KMS-11 (cell line): ENCODE data around the gene SAP30L.
A peak's percentile ranks its signal among the peaks of the same experiment; 100 is the strongest.

Experiments
- H2AFZ ChIP-seq: fragments of 200-600 bp; sonication (generic); 2 replicates; pipeline ENCODE4 v1.6.1; 2016; ENCODE audit warnings: antibody characterized with exemption, mixed run types, low read depth
- H3K27ac ChIP-seq: fragments of 200-600 bp; sonication (generic); 2 replicates; pipeline ENCODE4 v1.6.1; 2016; ENCODE audit warnings: mild to moderate bottlenecking, mixed run types
- H3K27me3 ChIP-seq: fragments of 200-600 bp; sonication (generic); 2 replicates; pipeline ENCODE4 v1.6.1; 2017; ENCODE audit warnings: mild to moderate bottlenecking, low read depth, mixed run types, moderate library complexity; ENCODE audit not compliant: insufficient read depth
- H3K36me3 ChIP-seq: fragments of 200-600 bp; sonication (generic); 2 replicates; pipeline ENCODE4 v1.6.1; 2017; ENCODE audit warnings: mild to moderate bottlenecking, mixed run types; ENCODE audit not compliant: insufficient read depth
- H3K4me1 ChIP-seq: fragments of 200-600 bp; sonication (generic); 2 replicates; pipeline ENCODE4 v1.6.1; 2016; ENCODE audit warnings: mild to moderate bottlenecking, low read depth, mixed run types; ENCODE audit not compliant: poor library complexity, severe bottlenecking
- H3K4me2 ChIP-seq: fragments of 200-600 bp; sonication (generic); 2 replicates; pipeline ENCODE4 v1.7.0; 2016; ENCODE audit warnings: mild to moderate bottlenecking, mixed run types
- H3K4me3 ChIP-seq: fragments of 200-600 bp; sonication (generic); IDR thresholded peaks from 2 replicates; pipeline ENCODE4 v1.6.1; 2017; ENCODE audit warnings: low read depth, low read length, mixed read lengths; ENCODE audit not compliant: insufficient read depth
- H3K79me2 ChIP-seq: fragments of 200-600 bp; sonication (generic); 2 replicates; pipeline ENCODE4 v1.6.1; 2016; ENCODE audit warnings: low read depth, mixed run types; ENCODE audit not compliant: insufficient read depth
- H3K9ac ChIP-seq: fragments of 200-600 bp; sonication (generic); 2 replicates; pipeline ENCODE4 v1.6.1; 2016; ENCODE audit warnings: mild to moderate bottlenecking, mixed run types
- H4K20me1 ChIP-seq: fragments of 200-600 bp; sonication (generic); 2 replicates; pipeline ENCODE4 v1.6.1; 2016; ENCODE audit warnings: mild to moderate bottlenecking, mixed run types; ENCODE audit not compliant: insufficient read depth
- TF ChIP-seq, protein P1 (sequence below): fragments of 200-600 bp; sonication (generic); conservative IDR thresholded peaks from 2 replicates; pipeline ENCODE4 v1.6.1; 2017; ENCODE audit warnings: low read depth, mild to moderate bottlenecking, antibody characterized with exemption, low read length, moderate library complexity, mixed read lengths

The SAP30L gene

DNA sequence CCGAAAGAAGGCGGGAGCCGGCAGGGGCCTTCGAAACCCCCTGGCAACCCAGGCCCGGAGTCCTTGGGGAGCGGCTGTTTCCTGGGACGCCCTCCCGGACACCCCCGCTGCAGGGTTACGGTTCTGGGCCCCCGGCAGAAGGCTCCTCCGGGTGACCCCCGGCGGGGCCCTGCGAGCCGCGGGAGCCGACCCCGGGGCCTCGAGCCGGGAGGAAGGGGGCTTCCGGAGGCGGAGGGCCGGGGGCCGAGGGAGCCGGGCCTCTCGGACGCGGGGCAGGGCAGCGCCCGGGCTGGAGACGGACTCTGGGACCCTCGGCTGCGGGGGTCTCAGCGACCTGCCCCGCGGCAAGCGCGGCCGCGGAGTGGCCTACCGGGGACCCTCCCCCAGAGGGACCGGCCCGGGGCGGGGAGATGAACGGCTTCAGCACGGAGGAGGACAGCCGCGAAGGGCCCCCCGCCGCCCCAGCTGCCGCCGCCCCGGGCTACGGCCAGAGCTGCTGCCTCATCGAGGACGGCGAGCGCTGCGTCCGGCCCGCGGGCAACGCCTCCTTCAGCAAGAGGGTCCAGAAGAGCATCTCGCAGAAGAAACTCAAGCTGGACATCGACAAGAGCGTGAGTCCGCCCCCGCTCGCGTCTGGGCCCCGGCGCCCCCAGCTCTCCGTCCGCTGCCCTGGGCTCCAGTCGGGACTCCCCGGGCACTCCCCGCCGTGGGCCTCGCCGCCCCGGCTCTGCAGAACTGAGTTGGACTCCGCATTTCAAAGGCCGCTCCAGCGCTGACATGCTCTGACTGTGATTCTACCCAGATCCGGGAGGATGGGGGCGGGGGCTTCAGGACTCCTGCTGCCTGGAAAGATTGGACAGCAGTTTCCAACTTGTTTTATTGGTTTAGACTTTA is 645 bp downstream of the SAP30L start:
- Histone ChIP-seq H3K79me2 (no peaks in the 10 kb centered on the region), H4K20me1 (no peaks in the 10 kb centered on the region), H3K27me3 (no peaks in the 10 kb centered on the region), H3K4me3 (no peak overlapping the region), H2AFZ (peak overlapping the region; percentile 64), H3K9ac (peak overlapping the region; percentile 37; the same call in 1 of the 2 replicates), H3K4me2 (peak overlapping the region; percentile 84), H3K27ac (no peak overlapping the region), H3K4me1 (peaks cover 19% of the 10 kb centered on the region), H3K36me3 (no peaks in the 10 kb centered on the region)
- TF ChIP-seq, protein P1, sequence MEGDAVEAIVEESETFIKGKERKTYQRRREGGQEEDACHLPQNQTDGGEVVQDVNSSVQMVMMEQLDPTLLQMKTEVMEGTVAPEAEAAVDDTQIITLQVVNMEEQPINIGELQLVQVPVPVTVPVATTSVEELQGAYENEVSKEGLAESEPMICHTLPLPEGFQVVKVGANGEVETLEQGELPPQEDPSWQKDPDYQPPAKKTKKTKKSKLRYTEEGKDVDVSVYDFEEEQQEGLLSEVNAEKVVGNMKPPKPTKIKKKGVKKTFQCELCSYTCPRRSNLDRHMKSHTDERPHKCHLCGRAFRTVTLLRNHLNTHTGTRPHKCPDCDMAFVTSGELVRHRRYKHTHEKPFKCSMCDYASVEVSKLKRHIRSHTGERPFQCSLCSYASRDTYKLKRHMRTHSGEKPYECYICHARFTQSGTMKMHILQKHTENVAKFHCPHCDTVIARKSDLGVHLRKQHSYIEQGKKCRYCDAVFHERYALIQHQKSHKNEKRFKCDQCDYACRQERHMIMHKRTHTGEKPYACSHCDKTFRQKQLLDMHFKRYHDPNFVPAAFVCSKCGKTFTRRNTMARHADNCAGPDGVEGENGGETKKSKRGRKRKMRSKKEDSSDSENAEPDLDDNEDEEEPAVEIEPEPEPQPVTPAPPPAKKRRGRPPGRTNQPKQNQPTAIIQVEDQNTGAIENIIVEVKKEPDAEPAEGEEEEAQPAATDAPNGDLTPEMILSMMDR: no peak

DNA sequence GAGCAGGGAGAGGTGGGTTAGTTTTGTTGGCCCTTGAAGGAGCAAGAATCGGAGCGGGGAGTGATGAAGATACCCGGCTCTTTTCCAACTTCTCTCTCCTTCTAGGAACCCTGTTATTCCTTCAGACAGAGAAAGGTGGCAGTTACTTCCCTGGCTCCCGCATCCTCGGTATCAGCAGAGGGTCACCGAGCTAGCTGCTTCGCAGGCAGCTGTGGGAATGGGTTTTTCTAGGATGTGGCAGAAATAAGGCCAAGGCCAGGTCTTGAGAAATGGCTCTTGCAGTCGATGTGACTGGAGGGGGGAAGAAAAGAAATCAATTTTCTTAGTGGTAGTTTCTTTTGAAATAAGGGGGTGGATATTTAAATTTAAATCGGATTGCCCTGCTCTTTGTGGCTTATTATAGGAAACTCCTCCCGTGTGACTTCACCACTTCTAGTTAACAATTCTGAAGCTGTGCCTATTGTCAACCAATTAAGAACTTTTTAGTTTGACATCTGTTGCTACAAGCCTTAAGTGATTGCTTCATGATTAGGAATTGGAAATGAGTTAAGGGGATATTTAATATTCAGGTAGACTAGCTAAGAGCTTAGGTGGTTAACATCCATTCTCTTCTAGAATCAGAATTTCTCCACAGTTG is 1.4 kb downstream of the SAP30L start:
- Histone ChIP-seq H3K27me3 (no peaks in the 10 kb centered on the region), H4K20me1 (no peaks in the 10 kb centered on the region), H3K36me3 (no peaks in the 10 kb centered on the region), H3K4me2 (peak overlapping the region; percentile 84), H3K4me3 (no peak overlapping the region), H3K79me2 (no peaks in the 10 kb centered on the region), H3K9ac (no peak overlapping the region), H3K4me1 (peaks cover 19% of the 10 kb centered on the region), H2AFZ (no peak overlapping the region), H3K27ac (no peak overlapping the region)
- TF ChIP-seq, protein P1: no peak

DNA sequence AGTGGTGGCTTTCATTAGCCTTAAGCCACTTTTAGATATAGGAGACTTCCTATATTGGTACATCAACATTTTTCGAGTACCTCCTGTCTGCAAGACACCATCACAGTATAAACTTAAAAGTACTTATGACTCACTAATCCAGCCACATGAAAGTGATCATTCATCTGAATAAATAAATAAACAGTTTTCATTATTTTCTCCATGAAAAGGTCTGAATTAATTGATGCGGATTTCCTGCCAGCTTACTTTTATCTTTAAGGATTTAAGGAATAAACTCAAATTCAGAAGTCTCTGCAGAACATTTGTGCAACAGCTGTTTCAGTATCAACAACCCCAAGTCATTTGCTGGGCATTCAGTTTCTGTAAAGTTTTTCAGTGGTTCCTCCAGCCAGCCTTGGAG is 4.0 kb downstream of the SAP30L start:
- TF ChIP-seq, protein P1: no peak
- Histone ChIP-seq H3K27me3 (no peaks in the 10 kb centered on the region), H3K36me3 (no peaks in the 10 kb centered on the region), H3K4me1 (peaks cover 14% of the 10 kb centered on the region), H3K4me3 (no peak overlapping the region), H3K4me2 (no peak overlapping the region), H4K20me1 (no peaks in the 10 kb centered on the region), H3K9ac (no peak overlapping the region), H2AFZ (no peak overlapping the region), H3K79me2 (no peaks in the 10 kb centered on the region), H3K27ac (no peak overlapping the region)

DNA sequence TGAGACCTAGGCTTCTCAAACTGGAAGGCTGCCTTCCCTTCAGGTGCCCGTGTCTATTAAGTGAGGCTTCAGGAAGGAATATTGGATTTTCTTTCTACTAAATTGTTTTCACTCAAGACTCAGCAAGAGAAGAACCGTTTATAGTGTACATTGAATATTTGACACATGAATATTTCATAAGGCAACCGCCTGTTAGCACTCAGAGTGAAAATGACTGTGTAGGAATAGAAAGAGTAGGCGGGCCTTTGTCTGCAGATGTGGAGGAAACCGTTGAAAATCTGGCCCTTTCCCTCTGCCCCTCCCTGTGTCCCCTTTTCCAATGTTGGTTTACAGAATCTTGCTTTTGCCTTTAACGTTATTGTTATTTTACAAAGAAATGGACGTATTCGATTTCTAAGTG is 6.2 kb downstream of the SAP30L start:
- H3K4me3 ChIP-seq: no peak overlapping the region
- H3K9ac ChIP-seq: no peak overlapping the region
- no peak overlapping the region for H3K27ac ChIP-seq
- H3K79me2 ChIP-seq: no peaks in the 10 kb centered on the region
- H3K27me3 ChIP-seq: no peaks in the 10 kb centered on the region
- no peaks in the 10 kb centered on the region for H3K36me3 ChIP-seq
- no peak overlapping the region for H3K4me2 ChIP-seq
- H2AFZ ChIP-seq: no peak overlapping the region
- no peaks in the 10 kb centered on the region for H4K20me1 ChIP-seq
- TF ChIP-seq, protein P1: no peak
- H3K4me1 ChIP-seq: peaks cover 14% of the 10 kb centered on the region
